ENCODE results near the gene ADAM11. TPM values are rescaled to one million over a fixed set of nuclear protein-coding genes. Genes with fewer than 3 reads are reported as not detected.

Gene ADAM11
- total and polyA plus RNA-seq, 2 of the 13 experiments (the other 11 are each of a cell fraction or from before 2014, with no cell fraction given), result 0.38 to 0.91 TPM

DNA sequence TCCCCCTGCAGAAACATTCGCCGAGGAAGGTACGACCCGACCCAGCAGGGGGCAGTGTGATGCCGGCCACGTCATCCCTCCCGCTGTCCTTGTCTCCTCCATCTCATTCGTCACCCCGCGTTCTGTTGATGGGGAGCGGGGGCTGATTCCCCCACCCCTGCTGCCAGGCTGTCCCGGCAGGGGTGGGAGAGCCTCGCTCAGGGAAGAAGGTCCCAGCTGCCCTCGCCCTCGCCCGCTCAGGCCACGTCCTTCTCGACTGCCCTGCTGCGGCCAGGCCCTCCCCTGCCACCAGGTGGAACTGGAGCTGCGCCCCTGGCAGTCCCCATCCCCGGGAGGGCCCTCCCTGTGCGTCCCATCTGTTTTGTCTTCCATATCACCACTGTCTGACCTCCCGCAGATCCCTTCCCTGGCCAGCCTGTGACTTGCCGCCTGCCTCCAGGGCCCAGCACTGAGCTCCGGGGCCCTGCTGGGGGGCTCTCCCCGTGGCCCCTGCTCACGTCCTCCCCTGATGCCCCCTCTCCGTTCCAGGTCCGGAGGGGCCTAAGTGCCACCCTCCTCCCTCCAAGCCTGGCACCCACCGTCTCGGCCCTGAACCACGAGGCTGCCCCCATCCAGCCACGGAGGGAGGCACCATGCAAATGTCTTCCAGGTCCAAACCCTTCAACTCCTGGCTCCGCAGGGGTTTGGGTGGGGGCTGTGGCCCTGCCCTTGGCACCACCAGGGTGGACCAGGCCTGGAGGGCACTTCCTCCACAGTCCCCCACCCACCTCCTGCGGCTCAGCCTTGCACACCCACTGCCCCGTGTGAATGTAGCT lies 20.6 kb downstream of the ADAM11 start (continued):
- TF ChIP-seq, protein P1, sequence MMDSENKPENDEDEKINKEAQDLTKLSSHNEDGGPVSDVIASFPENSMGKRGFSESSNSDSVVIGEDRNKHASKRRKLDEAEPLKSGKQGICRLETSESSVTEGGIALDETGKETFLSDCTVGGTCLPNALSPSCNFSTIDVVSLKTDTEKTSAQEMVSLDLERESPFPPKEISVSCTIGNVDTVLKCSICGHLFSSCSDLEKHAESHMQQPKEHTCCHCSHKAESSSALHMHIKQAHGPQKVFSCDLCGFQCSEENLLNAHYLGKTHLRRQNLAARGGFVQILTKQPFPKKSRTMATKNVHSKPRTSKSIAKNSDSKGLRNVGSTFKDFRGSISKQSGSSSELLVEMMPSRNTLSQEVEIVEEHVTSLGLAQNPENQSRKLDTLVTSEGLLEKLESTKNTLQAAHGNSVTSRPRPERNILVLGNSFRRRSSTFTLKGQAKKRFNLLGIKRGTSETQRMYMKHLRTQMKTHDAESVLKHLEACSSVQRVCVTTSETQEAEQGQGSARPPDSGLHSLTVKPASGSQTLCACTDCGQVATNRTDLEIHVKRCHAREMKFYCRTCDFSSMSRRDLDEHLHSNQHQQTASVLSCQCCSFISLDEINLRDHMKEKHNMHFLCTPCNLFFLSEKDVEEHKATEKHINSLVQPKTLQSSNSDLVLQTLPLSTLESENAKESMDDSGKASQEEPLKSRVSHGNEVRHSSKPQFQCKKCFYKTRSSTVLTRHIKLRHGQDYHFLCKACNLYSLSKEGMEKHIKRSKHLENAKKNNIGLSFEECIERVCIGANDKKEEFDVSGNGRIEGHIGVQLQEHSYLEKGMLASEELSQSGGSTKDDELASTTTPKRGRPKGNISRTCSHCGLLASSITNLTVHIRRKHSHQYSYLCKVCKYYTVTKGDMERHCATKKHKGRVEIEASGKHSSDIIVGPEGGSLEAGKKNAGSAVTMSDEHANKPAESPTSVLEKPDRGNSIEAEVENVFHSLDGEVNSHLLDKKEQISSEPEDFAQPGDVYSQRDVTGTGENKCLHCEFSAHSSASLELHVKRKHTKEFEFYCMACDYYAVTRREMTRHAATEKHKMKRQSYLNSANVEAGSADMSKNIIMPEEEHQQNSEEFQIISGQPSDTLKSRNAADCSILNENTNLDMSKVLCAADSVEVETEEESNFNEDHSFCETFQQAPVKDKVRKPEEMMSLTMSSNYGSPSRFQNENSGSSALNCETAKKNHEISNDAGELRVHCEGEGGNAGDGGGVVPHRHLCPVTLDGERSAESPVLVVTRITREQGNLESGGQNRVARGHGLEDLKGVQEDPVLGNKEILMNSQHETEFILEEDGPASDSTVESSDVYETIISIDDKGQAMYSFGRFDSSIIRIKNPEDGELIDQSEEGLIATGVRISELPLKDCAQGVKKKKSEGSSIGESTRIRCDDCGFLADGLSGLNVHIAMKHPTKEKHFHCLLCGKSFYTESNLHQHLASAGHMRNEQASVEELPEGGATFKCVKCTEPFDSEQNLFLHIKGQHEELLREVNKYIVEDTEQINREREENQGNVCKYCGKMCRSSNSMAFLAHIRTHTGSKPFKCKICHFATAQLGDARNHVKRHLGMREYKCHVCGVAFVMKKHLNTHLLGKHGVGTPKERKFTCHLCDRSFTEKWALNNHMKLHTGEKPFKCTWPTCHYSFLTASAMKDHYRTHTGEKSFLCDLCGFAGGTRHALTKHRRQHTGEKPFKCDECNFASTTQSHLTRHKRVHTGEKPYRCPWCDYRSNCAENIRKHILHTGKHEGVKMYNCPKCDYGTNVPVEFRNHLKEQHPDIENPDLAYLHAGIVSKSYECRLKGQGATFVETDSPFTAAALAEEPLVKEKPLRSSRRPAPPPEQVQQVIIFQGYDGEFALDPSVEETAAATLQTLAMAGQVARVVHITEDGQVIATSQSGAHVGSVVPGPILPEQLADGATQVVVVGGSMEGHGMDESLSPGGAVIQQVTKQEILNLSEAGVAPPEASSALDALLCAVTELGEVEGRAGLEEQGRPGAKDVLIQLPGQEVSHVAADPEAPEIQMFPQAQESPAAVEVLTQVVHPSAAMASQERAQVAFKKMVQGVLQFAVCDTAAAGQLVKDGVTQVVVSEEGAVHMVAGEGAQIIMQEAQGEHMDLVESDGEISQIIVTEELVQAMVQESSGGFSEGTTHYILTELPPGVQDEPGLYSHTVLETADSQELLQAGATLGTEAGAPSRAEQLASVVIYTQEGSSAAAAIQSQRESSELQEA (CRISPR knock-in tag; IDR thresholded peaks at IDR 0.05; ENCODE audit: not compliant biosample characterization), result no peak
- TF ChIP-seq PCBP2 (optimal IDR thresholded peaks at IDR 0.05; ENCODE audit: low read depth, low read length, poor library complexity, severe bottlenecking) (no peak), BRD4 (CRISPR knock-in tag; IDR thresholded peaks at IDR 0.05) (no peak), PCBP1 (IDR thresholded peaks at IDR 0.05; ENCODE audit: borderline replicate concordance, low read depth, low read length) (no peak), ZFP41 (CRISPR knock-in tag; IDR thresholded peaks at IDR 0.05; ENCODE audit: borderline replicate concordance) (0 out of 2 replicates have a peak, but pooled peaks have one; percentile 72), MZF1 (CRISPR knock-in tag; IDR thresholded peaks at IDR 0.05; ENCODE audit: borderline replicate concordance) (0 out of 2 replicates have a peak, but pooled peaks have one; percentile 59), EHMT2 (IDR thresholded peaks at IDR 0.05; ENCODE audit: borderline replicate concordance, low read depth, low read length) (no peak), ZNF577 (CRISPR knock-in tag; IDR thresholded peaks at IDR 0.05; ENCODE audit: borderline replicate concordance, low read depth) (no peak), ZBTB3 (CRISPR knock-in tag; IDR thresholded peaks at IDR 0.05; ENCODE audit: borderline replicate concordance, low read depth) (no peak), ZC3H4 (CRISPR knock-in tag; IDR thresholded peaks at IDR 0.05; ENCODE audit: borderline replicate concordance) (no peak), AGO1 (IDR thresholded peaks at IDR 0.05; ENCODE audit: low read depth, low read length, poor library complexity, severe bottlenecking) (peak; percentile 62)
- TF ChIP-seq, protein P2, sequence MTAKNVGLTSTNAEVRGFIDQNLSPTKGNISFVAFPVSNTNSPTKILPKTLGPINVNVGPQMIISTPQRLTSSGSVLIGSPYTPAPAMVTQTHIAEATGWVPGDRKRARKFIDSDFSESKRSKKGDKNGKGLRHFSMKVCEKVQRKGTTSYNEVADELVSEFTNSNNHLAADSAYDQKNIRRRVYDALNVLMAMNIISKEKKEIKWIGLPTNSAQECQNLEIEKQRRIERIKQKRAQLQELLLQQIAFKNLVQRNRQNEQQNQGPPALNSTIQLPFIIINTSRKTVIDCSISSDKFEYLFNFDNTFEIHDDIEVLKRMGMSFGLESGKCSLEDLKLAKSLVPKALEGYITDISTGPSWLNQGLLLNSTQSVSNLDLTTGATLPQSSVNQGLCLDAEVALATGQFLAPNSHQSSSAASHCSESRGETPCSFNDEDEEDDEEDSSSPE (CRISPR knock-in tag; IDR thresholded peaks at IDR 0.05), result no peak
- TF ChIP-seq, protein P3, sequence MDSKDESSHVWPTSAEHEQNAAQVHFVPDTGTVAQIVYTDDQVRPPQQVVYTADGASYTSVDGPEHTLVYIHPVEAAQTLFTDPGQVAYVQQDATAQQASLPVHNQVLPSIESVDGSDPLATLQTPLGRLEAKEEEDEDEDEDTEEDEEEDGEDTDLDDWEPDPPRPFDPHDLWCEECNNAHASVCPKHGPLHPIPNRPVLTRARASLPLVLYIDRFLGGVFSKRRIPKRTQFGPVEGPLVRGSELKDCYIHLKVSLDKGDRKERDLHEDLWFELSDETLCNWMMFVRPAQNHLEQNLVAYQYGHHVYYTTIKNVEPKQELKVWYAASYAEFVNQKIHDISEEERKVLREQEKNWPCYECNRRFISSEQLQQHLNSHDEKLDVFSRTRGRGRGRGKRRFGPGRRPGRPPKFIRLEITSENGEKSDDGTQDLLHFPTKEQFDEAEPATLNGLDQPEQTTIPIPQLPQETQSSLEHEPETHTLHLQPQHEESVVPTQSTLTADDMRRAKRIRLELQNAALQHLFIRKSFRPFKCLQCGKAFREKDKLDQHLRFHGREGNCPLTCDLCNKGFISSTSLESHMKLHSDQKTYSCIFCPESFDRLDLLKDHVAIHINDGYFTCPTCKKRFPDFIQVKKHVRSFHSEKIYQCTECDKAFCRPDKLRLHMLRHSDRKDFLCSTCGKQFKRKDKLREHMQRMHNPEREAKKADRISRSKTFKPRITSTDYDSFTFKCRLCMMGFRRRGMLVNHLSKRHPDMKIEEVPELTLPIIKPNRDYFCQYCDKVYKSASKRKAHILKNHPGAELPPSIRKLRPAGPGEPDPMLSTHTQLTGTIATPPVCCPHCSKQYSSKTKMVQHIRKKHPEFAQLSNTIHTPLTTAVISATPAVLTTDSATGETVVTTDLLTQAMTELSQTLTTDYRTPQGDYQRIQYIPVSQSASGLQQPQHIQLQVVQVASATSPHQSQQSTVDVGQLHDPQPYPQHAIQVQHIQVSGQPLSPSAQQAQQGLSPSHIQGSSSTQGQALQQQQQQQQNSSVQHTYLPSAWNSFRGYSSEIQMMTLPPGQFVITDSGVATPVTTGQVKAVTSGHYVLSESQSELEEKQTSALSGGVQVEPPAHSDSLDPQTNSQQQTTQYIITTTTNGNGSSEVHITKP (CRISPR knock-in tag; IDR thresholded peaks at IDR 0.05; ENCODE audit: low read depth), result peak; percentile 51; the same call in 1 of the 2 replicates
